Amniotic stem cell (primary cell): Measurements from ENCODE around the gene GRK5.
A peak's percentile ranks its signal among the peaks of the same experiment; 100 is the strongest.

ENCODE experiments used
- DNase-seq: peaks from one replicate; lab custom pipeline; 2025; lab: John Stamatoyannopoulos, UW

Gene GRK5

GRCh38 chr10:119378737-119379067 is 171.3 kb downstream of the GRK5 start:
- DNase-seq = no peak

GRCh38 chr10:119379466-119380071 is 172.2 kb downstream of the GRK5 start:
- no peak for DNase-seq

- no peak for DNase-seq
Observed at GRCh38 chr10:119383174-119383856, 175.9 kb downstream of the GRK5 start.

- no peak for DNase-seq
Observed at GRCh38 chr10:119384127-119384526, 176.8 kb downstream of the GRK5 start.

- no peak for DNase-seq
Observed at GRCh38 chr10:119386666-119387065, 179.3 kb downstream of the GRK5 start.

- no peak for DNase-seq
Observed at GRCh38 chr10:119388849-119389345, 181.5 kb downstream of the GRK5 start.

GRCh38 chr10:119391440-119392251 is 184.3 kb downstream of the GRK5 start:
- DNase-seq = no peak

- no peak for DNase-seq
Observed at GRCh38 chr10:119393019-119393418, 185.6 kb downstream of the GRK5 start.

- no peak for DNase-seq
Observed at GRCh38 chr10:119393421-119393820, 186.1 kb downstream of the GRK5 start.

- no peak for DNase-seq
Observed at GRCh38 chr10:119393845-119394244, 186.5 kb downstream of the GRK5 start.

- no peak for DNase-seq
Observed at GRCh38 chr10:119394657-119395279, 187.4 kb downstream of the GRK5 start.

- DNase-seq = no peak
Observed at GRCh38 chr10:119395280-119396007, 188.1 kb downstream of the GRK5 start.

GRCh38 chr10:119396008-119396708 is 188.8 kb downstream of the GRK5 start:
- DNase-seq = no peak

- DNase-seq = no peak
Observed at GRCh38 chr10:119396709-119397071, 189.3 kb downstream of the GRK5 start.

- DNase-seq = no peak
Observed at GRCh38 chr10:119397416-119397815, 190.0 kb downstream of the GRK5 start.

GRCh38 chr10:119398996-119399395 is 191.6 kb downstream of the GRK5 start:
- no peak for DNase-seq

GRCh38 chr10:119399466-119399865 is 192.1 kb downstream of the GRK5 start:
- DNase-seq = no peak

GRCh38 chr10:119401671-119402395 is 194.5 kb downstream of the GRK5 start:
- DNase-seq = peak; percentile 90

GRCh38 chr10:119403921-119404320 is 196.6 kb downstream of the GRK5 start:
- no peak for DNase-seq

GRCh38 chr10:119404719-119405519 is 197.5 kb downstream of the GRK5 start:
- no peak for DNase-seq
